AG04449 (cell line): Measurements from ENCODE around the gene ZNF865.

Source experiments
- CTCF ChIA-PET: fragments of 350-600 bp; formaldehyde crosslinking; extraction: SDS; loops from one replicate; lab custom pipeline; 2021; ENCODE audit warnings: antibody characterized with exemption; lab: Yijun Ruan, JAX
- POLR2A ChIA-PET: fragments of 400-600, 350-600 bp; formaldehyde crosslinking; extraction: SDS; loops from one replicate; lab custom pipeline; 2020; ENCODE audit warnings: antibody characterized with exemption, inconsistent platforms; lab: Yijun Ruan, JAX
- DNase-seq: peaks from one replicate; pipeline ENCODE4 v3.0.0-alpha.2; 2010; ENCODE audit warnings: low read depth, low spot score
- H3K4me3 ChIP-seq: 2 replicates; pipeline ENCODE4 v1.5.1; 2011; ENCODE audit warnings: low read depth, mild to moderate bottlenecking, control low read depth, low read length
- TF ChIP-seq, protein P1 (sequence below): IDR thresholded peaks from one replicate; pipeline ENCODE4 v1.5.1; 2011; ENCODE audit warnings: mild to moderate bottlenecking, moderate library complexity, low read length, control low read depth, inconsistent platforms; ENCODE audit not compliant: insufficient read depth; ENCODE audit errors: missing control alignments

The ZNF865 gene

DNA sequence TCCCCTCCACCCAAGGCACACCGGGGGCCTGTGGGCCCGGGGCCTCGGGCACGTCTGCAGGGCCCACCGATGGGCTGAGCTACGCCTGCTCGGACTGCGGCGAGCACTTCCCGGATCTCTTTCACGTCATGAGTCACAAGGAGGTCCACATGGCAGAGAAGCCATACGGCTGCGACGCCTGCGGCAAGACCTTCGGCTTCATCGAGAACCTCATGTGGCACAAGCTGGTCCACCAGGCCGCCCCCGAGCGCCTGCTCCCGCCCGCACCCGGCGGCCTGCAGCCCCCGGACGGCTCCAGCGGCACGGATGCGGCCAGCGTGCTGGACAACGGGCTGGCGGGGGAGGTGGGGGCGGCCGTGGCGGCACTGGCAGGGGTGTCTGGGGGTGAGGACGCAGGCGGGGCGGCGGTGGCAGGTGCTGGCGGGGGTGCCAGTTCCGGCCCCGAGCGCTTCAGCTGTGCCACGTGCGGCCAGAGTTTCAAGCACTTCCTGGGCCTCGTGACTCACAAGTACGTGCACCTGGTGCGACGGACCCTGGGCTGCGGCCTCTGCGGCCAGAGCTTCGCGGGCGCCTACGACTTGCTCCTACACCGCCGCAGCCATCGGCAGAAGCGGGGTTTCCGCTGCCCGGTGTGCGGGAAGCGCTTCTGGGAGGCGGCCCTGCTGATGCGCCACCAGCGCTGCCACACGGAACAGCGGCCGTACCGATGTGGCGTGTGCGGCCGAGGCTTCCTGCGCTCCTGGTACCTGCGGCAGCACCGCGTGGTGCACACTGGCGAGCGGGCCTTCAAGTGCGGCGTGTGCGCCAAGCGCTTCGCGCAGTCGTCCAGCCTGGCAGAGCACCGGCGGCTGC is 10.3 kb downstream of the ZNF865 start:
- H3K4me3 ChIP-seq: no peak overlapping the region
- ChIA-PET CTCF (interaction anchor here (0.8 to 1.4 kb wide), 4 partner anchors 9 to 112 kb away, joined by 3 to 9 read pairs (median 4); partner anchors contain the start of gene ZNF865), POLR2A (no interaction called here)
- DNase-seq: no peak
- TF ChIP-seq, protein P1, sequence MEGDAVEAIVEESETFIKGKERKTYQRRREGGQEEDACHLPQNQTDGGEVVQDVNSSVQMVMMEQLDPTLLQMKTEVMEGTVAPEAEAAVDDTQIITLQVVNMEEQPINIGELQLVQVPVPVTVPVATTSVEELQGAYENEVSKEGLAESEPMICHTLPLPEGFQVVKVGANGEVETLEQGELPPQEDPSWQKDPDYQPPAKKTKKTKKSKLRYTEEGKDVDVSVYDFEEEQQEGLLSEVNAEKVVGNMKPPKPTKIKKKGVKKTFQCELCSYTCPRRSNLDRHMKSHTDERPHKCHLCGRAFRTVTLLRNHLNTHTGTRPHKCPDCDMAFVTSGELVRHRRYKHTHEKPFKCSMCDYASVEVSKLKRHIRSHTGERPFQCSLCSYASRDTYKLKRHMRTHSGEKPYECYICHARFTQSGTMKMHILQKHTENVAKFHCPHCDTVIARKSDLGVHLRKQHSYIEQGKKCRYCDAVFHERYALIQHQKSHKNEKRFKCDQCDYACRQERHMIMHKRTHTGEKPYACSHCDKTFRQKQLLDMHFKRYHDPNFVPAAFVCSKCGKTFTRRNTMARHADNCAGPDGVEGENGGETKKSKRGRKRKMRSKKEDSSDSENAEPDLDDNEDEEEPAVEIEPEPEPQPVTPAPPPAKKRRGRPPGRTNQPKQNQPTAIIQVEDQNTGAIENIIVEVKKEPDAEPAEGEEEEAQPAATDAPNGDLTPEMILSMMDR: no peak

DNA sequence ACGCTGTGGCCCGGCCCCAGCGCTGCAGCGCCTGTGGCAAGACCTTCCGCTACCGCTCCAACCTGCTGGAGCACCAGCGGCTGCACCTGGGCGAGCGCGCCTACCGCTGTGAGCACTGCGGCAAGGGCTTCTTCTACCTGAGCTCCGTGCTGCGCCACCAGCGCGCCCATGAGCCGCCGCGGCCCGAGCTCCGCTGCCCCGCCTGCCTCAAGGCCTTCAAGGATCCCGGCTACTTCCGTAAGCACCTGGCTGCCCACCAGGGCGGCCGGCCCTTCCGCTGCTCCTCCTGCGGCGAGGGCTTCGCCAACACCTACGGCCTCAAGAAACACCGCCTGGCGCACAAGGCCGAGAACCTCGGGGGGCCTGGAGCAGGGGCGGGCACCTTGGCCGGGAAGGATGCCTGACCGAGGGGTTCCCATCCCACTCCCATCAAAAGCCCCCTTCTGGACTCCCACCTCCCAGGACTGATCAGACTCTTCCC is 11.0 kb downstream of the ZNF865 start:
- POLR2A ChIA-PET: no interaction called here
- CTCF ChIA-PET: interaction anchor here (1.0 to 1.4 kb wide), 3 partner anchors 10 to 112 kb away, joined by 3 to 9 read pairs (median 5); partner anchors contain the start of gene ZNF865
- DNase-seq: no peak
- TF ChIP-seq, protein P1: no peak
- no peak overlapping the region for H3K4me3 ChIP-seq

- DNase-seq: no peak
- TF ChIP-seq, protein P1: no peak
- H3K4me3 ChIP-seq: no peak overlapping the region
- CTCF ChIA-PET: interaction anchor here (4.2 to 5.4 kb wide), 2 partner anchors 11 to 15 kb away, joined by 43 to 53 read pairs; partner anchors contain the start of gene ZNF865
- POLR2A ChIA-PET: interaction anchor here (1.5 kb wide), 1 partner anchor 11 kb away, joined by 4 read pairs; no protein-coding TSS in a partner anchor
Measured at GRCh38 chr19:55617426-55617825, 12.0 kb downstream of the ZNF865 start.

GRCh38 chr19:55618426-55618825 is 13.0 kb downstream of the ZNF865 start:
- ChIA-PET CTCF (interaction anchor here (1.8 to 5.4 kb wide), 4 partner anchors 12 to 114 kb away, joined by 5 to 53 read pairs (median 28); partner anchors contain the start of gene ZNF865), POLR2A (interaction anchor here (1.5 kb wide), 1 partner anchor 12 kb away, joined by 4 read pairs; no protein-coding TSS in a partner anchor)
- TF ChIP-seq, protein P1: no peak
- no peak for DNase-seq
- H3K4me3 ChIP-seq: no peak overlapping the region

GRCh38 chr19:55619286-55619685 is 13.8 kb downstream of the ZNF865 start:
- TF ChIP-seq, protein P1: no peak
- DNase-seq: no peak
- CTCF ChIA-PET: interaction anchor here (1.8 to 5.4 kb wide), 4 partner anchors 12 to 115 kb away, joined by 5 to 53 read pairs (median 28); partner anchors contain the start of gene ZNF865
- H3K4me3 ChIP-seq: no peak overlapping the region
- POLR2A ChIA-PET: interaction anchor here (0.6 kb wide), 1 partner anchor 13 kb away, joined by 3 read pairs; no protein-coding TSS in a partner anchor
